ENCODE data around the gene METTL13.

METTL13 gene

DNA sequence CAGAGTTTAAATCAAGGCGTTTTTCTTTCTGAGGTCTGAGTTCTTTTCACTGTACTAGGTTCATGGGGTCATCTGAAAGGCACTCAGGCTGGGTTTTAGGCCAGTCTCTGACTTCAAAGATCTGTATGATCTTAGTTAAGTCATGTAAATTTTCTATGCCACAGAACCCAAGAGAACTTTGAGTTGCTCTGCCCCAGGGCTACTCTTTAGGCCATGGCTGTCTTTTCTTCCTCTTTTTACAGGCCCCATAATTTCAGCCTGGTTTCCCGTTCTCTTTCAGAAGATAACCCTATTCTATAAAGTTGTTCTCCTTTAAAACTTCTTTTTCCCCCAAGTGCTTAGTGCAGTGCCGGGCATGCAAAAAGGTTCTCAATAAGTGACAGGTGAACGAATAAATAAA, 26.1 kb downstream of the METTL13 start:
- H3K9ac ChIP-seq (ENCODE audit: low read length): no peak overlapping the region
- no peaks in the 10 kb centered on the region for H3F3A ChIP-seq (ENCODE audit: insufficient read depth, low read length)
- no peak overlapping the region for H3K27ac ChIP-seq (ENCODE audit: low read depth, low read length, poor library complexity, severe bottlenecking)
- no peak overlapping the region for H3K4me2 ChIP-seq (ENCODE audit: low read length)
- no peaks in the 10 kb centered on the region for H3K36me3 ChIP-seq (ENCODE audit: insufficient read depth, low read length)
- H3K79me2 ChIP-seq (ENCODE audit: insufficient read depth, low read length): no peaks in the 10 kb centered on the region
- no peaks in the 10 kb centered on the region for H3K9me2 ChIP-seq (ENCODE audit: low read depth, low read length)
- H2AFZ ChIP-seq (ENCODE audit: low read length): no peak overlapping the region
- H4K20me1 ChIP-seq (ENCODE audit: insufficient read depth, low read length): no peaks in the 10 kb centered on the region
- TF ChIP-seq, protein P1, sequence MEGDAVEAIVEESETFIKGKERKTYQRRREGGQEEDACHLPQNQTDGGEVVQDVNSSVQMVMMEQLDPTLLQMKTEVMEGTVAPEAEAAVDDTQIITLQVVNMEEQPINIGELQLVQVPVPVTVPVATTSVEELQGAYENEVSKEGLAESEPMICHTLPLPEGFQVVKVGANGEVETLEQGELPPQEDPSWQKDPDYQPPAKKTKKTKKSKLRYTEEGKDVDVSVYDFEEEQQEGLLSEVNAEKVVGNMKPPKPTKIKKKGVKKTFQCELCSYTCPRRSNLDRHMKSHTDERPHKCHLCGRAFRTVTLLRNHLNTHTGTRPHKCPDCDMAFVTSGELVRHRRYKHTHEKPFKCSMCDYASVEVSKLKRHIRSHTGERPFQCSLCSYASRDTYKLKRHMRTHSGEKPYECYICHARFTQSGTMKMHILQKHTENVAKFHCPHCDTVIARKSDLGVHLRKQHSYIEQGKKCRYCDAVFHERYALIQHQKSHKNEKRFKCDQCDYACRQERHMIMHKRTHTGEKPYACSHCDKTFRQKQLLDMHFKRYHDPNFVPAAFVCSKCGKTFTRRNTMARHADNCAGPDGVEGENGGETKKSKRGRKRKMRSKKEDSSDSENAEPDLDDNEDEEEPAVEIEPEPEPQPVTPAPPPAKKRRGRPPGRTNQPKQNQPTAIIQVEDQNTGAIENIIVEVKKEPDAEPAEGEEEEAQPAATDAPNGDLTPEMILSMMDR (IDR thresholded peaks at IDR 0.05; ENCODE audit: low read length): no peak
- TF ChIP-seq EZH2 (IDR thresholded peaks at IDR 0.05; ENCODE audit: borderline replicate concordance, low read length): no peak
- H3K4me1 ChIP-seq (ENCODE audit: insufficient read depth, low read length, severe bottlenecking): peaks cover 23% of the 10 kb centered on the region
- H3K4me3 ChIP-seq (ENCODE audit: low read depth, low read length, poor library complexity, severe bottlenecking): no peak overlapping the region
- H3K27me3 ChIP-seq (ENCODE audit: insufficient read depth, low read length): no peaks in the 10 kb centered on the region
- no peaks in the 10 kb centered on the region for H3K9me3 ChIP-seq (ENCODE audit: low read length)

DNA sequence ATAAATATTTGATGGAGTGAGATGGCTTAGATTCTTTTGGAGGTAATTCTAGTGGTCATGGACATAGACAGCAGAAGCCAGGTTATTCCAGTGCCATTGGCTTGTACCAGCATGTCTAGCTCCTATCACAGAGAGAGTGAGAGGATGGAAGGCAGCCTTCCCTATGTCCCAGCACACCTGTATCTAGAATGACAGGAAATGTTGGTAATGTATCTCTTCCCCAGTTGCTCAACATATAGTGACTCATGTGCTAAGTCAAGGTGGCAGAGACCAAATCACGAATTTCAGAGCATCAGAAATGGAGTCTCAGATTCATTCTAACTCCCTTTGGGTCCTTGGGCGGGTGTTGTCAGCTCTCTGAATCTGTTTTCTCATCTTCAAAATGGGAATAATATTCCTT, 28.4 kb downstream of the METTL13 start:
- no peaks in the 10 kb centered on the region for H3K9me3 ChIP-seq (ENCODE audit: low read length)
- H3K9me2 ChIP-seq (ENCODE audit: low read depth, low read length): no peaks in the 10 kb centered on the region
- no peaks in the 10 kb centered on the region for H3F3A ChIP-seq (ENCODE audit: insufficient read depth, low read length)
- TF ChIP-seq, protein P1 (IDR thresholded peaks at IDR 0.05; ENCODE audit: low read length): no peak
- no peak for TF ChIP-seq EZH2 (IDR thresholded peaks at IDR 0.05; ENCODE audit: borderline replicate concordance, low read length)
- H3K36me3 ChIP-seq (ENCODE audit: insufficient read depth, low read length): no peaks in the 10 kb centered on the region
- no peak overlapping the region for H3K4me3 ChIP-seq (ENCODE audit: low read depth, low read length, poor library complexity, severe bottlenecking)
- H2AFZ ChIP-seq (ENCODE audit: low read length): no peak overlapping the region
- H3K27ac ChIP-seq (ENCODE audit: low read depth, low read length, poor library complexity, severe bottlenecking): no peak overlapping the region
- no peak overlapping the region for H3K4me2 ChIP-seq (ENCODE audit: low read length)
- H3K27me3 ChIP-seq (ENCODE audit: insufficient read depth, low read length): no peaks in the 10 kb centered on the region
- H3K9ac ChIP-seq (ENCODE audit: low read length): no peak overlapping the region
- no peaks in the 10 kb centered on the region for H3K79me2 ChIP-seq (ENCODE audit: insufficient read depth, low read length)
- H3K4me1 ChIP-seq (ENCODE audit: insufficient read depth, low read length, severe bottlenecking): peaks cover 23% of the 10 kb centered on the region
- no peaks in the 10 kb centered on the region for H4K20me1 ChIP-seq (ENCODE audit: insufficient read depth, low read length)

DNA sequence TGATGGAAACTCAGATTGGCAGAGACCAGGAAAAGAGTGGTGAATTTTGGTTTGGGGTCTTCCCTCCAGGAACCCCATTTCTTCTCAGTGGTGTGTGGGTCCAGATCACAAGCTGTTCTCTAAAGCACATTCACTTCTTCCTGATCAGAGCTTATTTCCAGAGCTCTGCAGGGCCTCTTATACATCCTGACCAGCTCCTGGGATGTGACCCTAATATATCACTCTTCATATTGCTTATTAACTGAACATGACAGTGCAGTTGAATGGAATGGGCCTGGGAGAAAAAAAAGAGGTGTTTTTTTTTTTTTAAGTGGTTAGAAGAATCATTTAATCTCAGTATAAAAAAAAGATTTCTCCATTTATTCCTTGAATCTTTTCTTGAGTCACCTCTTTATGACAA, 30.2 kb downstream of the METTL13 start:
- no peak for TF ChIP-seq EZH2 (IDR thresholded peaks at IDR 0.05; ENCODE audit: borderline replicate concordance, low read length)
- TF ChIP-seq, protein P1 (IDR thresholded peaks at IDR 0.05; ENCODE audit: low read length): no peak
- H2AFZ ChIP-seq (ENCODE audit: low read length): no peak overlapping the region
- H3K9ac ChIP-seq (ENCODE audit: low read length): no peak overlapping the region
- H3K9me3 ChIP-seq (ENCODE audit: low read length): no peaks in the 10 kb centered on the region
- H3F3A ChIP-seq (ENCODE audit: insufficient read depth, low read length): no peaks in the 10 kb centered on the region
- H3K27ac ChIP-seq (ENCODE audit: low read depth, low read length, poor library complexity, severe bottlenecking): no peak overlapping the region
- no peak overlapping the region for H3K4me3 ChIP-seq (ENCODE audit: low read depth, low read length, poor library complexity, severe bottlenecking)
- no peaks in the 10 kb centered on the region for H4K20me1 ChIP-seq (ENCODE audit: insufficient read depth, low read length)
- no peaks in the 10 kb centered on the region for H3K9me2 ChIP-seq (ENCODE audit: low read depth, low read length)
- H3K27me3 ChIP-seq (ENCODE audit: insufficient read depth, low read length): no peaks in the 10 kb centered on the region
- H3K4me2 ChIP-seq (ENCODE audit: low read length): no peak overlapping the region
- no peaks in the 10 kb centered on the region for H3K79me2 ChIP-seq (ENCODE audit: insufficient read depth, low read length)
- no peaks in the 10 kb centered on the region for H3K36me3 ChIP-seq (ENCODE audit: insufficient read depth, low read length)
- H3K4me1 ChIP-seq (ENCODE audit: insufficient read depth, low read length, severe bottlenecking): peaks cover 13% of the 10 kb centered on the region

All from OCI-LY1 (cell line).